ENCODE results near the gene PARP15. TPM values are rescaled to one million over a fixed set of nuclear protein-coding genes. Genes with fewer than 3 reads are reported as not detected.
"Not testable (repeated sequence)": the region's sequence is repeated elsewhere in the genome, so short reads cannot be mapped to it uniquely, and the experiment has no call there.

Gene PARP15
- polyA plus RNA-seq, 3 donors from 2014 or later = 9.4 to 17.0 (median 14.1) TPM

GRCh38 chr3:122682778-122683411, 105.4 kb downstream of the PARP15 start:
- not testable (repeated sequence) for DNase-seq, H3K9me3 Mint-ChIP-seq
- Mint-ChIP-seq H3K4me3 (peak overlapping the region; percentile 62 to 98 (median 94)), H3K4me1 (peaks cover 69 to 82% of the 10 kb centered on the region in 2 donors), H3K27ac (peak overlapping the region; percentile 70 to 96 (median 89)), H3K36me3 (peaks cover 0 to 13% (median 5%) of the 10 kb centered on the region in 3 donors), H3K27me3 (ENCODE audit: low read depth in 3 of 3) (peaks cover 0 to 12% (median 2%) of the 10 kb centered on the region in 3 donors)

GRCh38 chr3:122687298-122687697, 109.8 kb downstream of the PARP15 start:
- Mint-ChIP-seq H3K4me3 (no peak overlapping the region), H3K4me1 (peaks cover 36 to 41% of the 10 kb centered on the region in 2 donors), H3K27ac (peak overlapping the region in 3 of 6 donors; percentile 13 to 71 (median 70)), H3K36me3 (peaks cover 13 to 30% (median 14%) of the 10 kb centered on the region in 3 donors), H3K9me3 (no peaks in the 10 kb centered on the region), H3K27me3 (ENCODE audit: low read depth in 3 of 3) (peaks cover 0 to 6% (median 0%) of the 10 kb centered on the region in 3 donors)
- DNase-seq = no peak

Other genes starting within 250 kb of the PARP15 start
- 10 to 100 TPM in 2 of 3 donors, 1 to 10 TPM in 1; 1.9 to 17.1 (median 12.7) TPM for gene MIX23, start 194.4 kb upstream of the PARP15 start, polyA plus RNA-seq
- 10 to 100 TPM; 49.0 to 65.6 (median 63.9) TPM for gene FAM162A, start 193.5 kb upstream of the PARP15 start, polyA plus RNA-seq
- 1 to 10 TPM in 2 of 3 donors, under 1 TPM in 1; 0.70 to 2.2 (median 1.3) TPM for gene WDR5B, start 161.6 kb upstream of the PARP15 start, polyA plus RNA-seq
- gene KPNA1, start 62.7 kb upstream of the PARP15 start, polyA plus RNA-seq = 10 to 100 TPM; 42.9 to 71.8 (median 63.6) TPM
- 10 to 100 TPM; 18.1 to 43.9 (median 28.4) TPM for gene PARP9, start 13.3 kb upstream of the PARP15 start, polyA plus RNA-seq
- gene DTX3L, start 13.3 kb upstream of the PARP15 start, polyA plus RNA-seq = 10 to 100 TPM; 15.1 to 38.3 (median 16.3) TPM
- gene PARP14, start 103.2 kb downstream of the PARP15 start, polyA plus RNA-seq = 10 to 100 TPM in 2 of 3 donors, 1 to 10 TPM in 1; 8.6 to 25.9 (median 15.8) TPM
- 10 to 100 TPM in 1 of 3 donors, 1 to 10 TPM in 2; 3.3 to 10.1 (median 7.4) TPM for gene HSPBAP1, start 216.2 kb downstream of the PARP15 start, polyA plus RNA-seq
- 1 to 10 TPM; 2.3 to 3.6 (median 3.0) TPM for gene SLC49A4, start 217.4 kb downstream of the PARP15 start, polyA plus RNA-seq